K562 (cell line): ENCODE data around the gene PBXIP1. TPM values are rescaled to one million over a fixed set of nuclear protein-coding genes. Genes with fewer than 3 reads are reported as not detected.

Experiments used
- ATAC-seq: fragments of 200-7000 bp; cut with Tn5 transposase; 3 replicates; pipeline ENCODE4 v1.9.1; 2020; ENCODE audit warnings: moderate library complexity
- BruUV-seq: library from RNA; stranded (reverse); fragments of 400-500 nt; replicated peaks from 2 replicates; lab custom pipeline; 2021; lab: Mats Ljungman, UMichigan
- CTCF ChIA-PET: fragments of 300-600 bp; formaldehyde crosslinking; extraction: SDS; loops from one replicate; lab custom pipeline; 2021; ENCODE audit warnings: low intra/inter-chr PET ratio; lab: Yijun Ruan, JAX
- POLR2A ChIA-PET: fragments of 300-600, 350-650 bp; sonication (Branson Sonifier 250); formaldehyde crosslinking; extraction: SDS; loops from one replicate; lab custom pipeline; 2021; ENCODE audit warnings: antibody characterized with exemption, inconsistent platforms; lab: Yijun Ruan, JAX
- DNase-seq, 4 experiments: peaks; one replicate each; pipeline versions ENCODE4 v3.0.0 to v3.0.0-alpha.2; 2011 to 2018; ENCODE audit warnings: low spot score in 3 of 4, mixed read lengths in 3 of 4; ENCODE audit errors: extremely low read depth in 1 of 4
- FAIRE-seq: peaks from 2 replicates; lab custom pipeline; 2011; peaks lifted over from hg19 to GRCh38; lab: Jason Lieb, UNC
- H2AFZ ChIP-seq: 2 replicates; pipeline ENCODE4 v1.6.0; 2011; ENCODE audit warnings: low read depth, low read length, control low read depth, inconsistent platforms
- H3K27ac ChIP-seq: fragments of 200-600 bp; 3 replicates; pipeline ENCODE4 v1.8.0; 2011; ENCODE audit warnings: low read depth, mild to moderate bottlenecking, control low read depth, inconsistent platforms, low read length, moderate library complexity, mixed read lengths; ENCODE audit errors: extremely low read depth
- H3K27me3 ChIP-seq, 2 experiments: fragments of 300-600 bp in 1 of 2; 2 replicates in 1 of 2; 3 replicates in 1 of 2; pipeline versions ENCODE4 v1.6.0 to v1.8.0; 2011; ENCODE audit warnings: inconsistent platforms in 2 of 2, low read length in 2 of 2, mild to moderate bottlenecking in 1 of 2, mixed read lengths in 1 of 2, moderate library complexity in 1 of 2; ENCODE audit not compliant: control insufficient read depth in 2 of 2, insufficient read depth in 2 of 2
- H3K36me3 ChIP-seq: fragments of 300-600 bp; 3 replicates; pipeline ENCODE4 v1.8.0; 2011; ENCODE audit warnings: mild to moderate bottlenecking, low read length, inconsistent platforms; ENCODE audit not compliant: control insufficient read depth, insufficient read depth
- H3K4me1 ChIP-seq, 2 experiments: fragments of 200-600 bp in 1 of 2; replicated peaks in 1 of 2; 2 replicates in 1 of 2; 3 replicates in 1 of 2; pipeline versions ENCODE4 v1.5.1 to v1.8.0; 2011; ENCODE audit warnings: inconsistent platforms in 2 of 2, low read length in 2 of 2, mild to moderate bottlenecking in 1 of 2, mixed read lengths in 1 of 2, moderate library complexity in 1 of 2; ENCODE audit not compliant: control insufficient read depth in 2 of 2, insufficient read depth in 2 of 2
- H3K4me2 ChIP-seq: 2 replicates; pipeline ENCODE4 v1.6.1; 2011; ENCODE audit warnings: low read length, control low read depth, inconsistent platforms, mixed read lengths; ENCODE audit not compliant: insufficient read depth
- H3K4me3 ChIP-seq: fragments of 200-600 bp; sonication (generic), shearing (Covaris generic); 2 replicates; pipeline ENCODE4 v1.5.1; 2016; ENCODE audit warnings: control low read depth, inconsistent platforms
- H3K79me2 ChIP-seq: fragments of 200-600 bp; 3 replicates; pipeline ENCODE4 v1.8.0; 2011; ENCODE audit warnings: low read length, inconsistent platforms; ENCODE audit not compliant: control insufficient read depth, insufficient read depth
- H3K9ac ChIP-seq, 2 experiments: 2 replicates each; pipeline versions ENCODE4 v1.6.0 to v1.6.1; 2011; ENCODE audit warnings: low read depth in 2 of 2, low read length in 2 of 2, control low read depth in 1 of 2, inconsistent platforms in 1 of 2, mild to moderate bottlenecking in 1 of 2, mixed read lengths in 1 of 2; ENCODE audit not compliant: insufficient read depth in 1 of 2
- H3K9me1 ChIP-seq: one replicate; pipeline ENCODE4 v1.6.0; 2011; ENCODE audit warnings: inconsistent platforms, mild to moderate bottlenecking, low read length, moderate library complexity; ENCODE audit not compliant: control insufficient read depth, insufficient read depth
- H3K9me3 ChIP-seq: replicated peaks from 2 replicates; pipeline ENCODE4 v1.5.1; 2011; ENCODE audit warnings: low read depth, low read length, inconsistent platforms; ENCODE audit not compliant: control insufficient read depth, insufficient read depth
- H4K20me1 ChIP-seq: replicated peaks from 2 replicates; pipeline ENCODE4 v1.6.1; 2011; ENCODE audit warnings: low read length, inconsistent platforms, mixed read lengths; ENCODE audit not compliant: control insufficient read depth, insufficient read depth
- CEBPB ChIP-seq: fragments of 450-650 bp; IDR thresholded peaks from 2 replicates; pipeline ENCODE4 v1.6.1; 2016; ENCODE audit warnings: missing genetic modification characterization, missing compliant biosample characterization
- FOS ChIP-seq: IDR thresholded peaks from 3 replicates; pipeline ENCODE4 v1.6.1; 2011; ENCODE audit not compliant: insufficient read length; ENCODE audit errors: extremely low read depth
- MIER1 ChIP-seq: fragments of 450-650 bp; IDR thresholded peaks from 2 replicates; pipeline ENCODE4 v1.6.1; 2016; ENCODE audit warnings: antibody characterized with exemption, mild to moderate bottlenecking, low read depth
- PTTG1 ChIP-seq: fragments of 450-650 bp; IDR thresholded peaks from 2 replicates; pipeline ENCODE4 v1.6.1; 2016; ENCODE audit warnings: low read depth, mild to moderate bottlenecking, missing genetic modification characterization, missing compliant biosample characterization
- ZNF316 ChIP-seq: fragments of 450-650 bp; IDR thresholded peaks from 2 replicates; pipeline ENCODE4 v1.6.1; 2016
- WGBS: fragments of 100-300 bp; shearing (Covaris generic); methylation state at CpG from one replicate; pipeline ENCODE4 v1.1.6; 2016; ENCODE audit warnings: low coverage, mixed read lengths; ENCODE audit not compliant: insufficient coverage; ENCODE audit errors: missing lambda C conversion rate; 5-methylcytosine and 5-hydroxymethylcytosine counted together
- in situ Hi-C: fragments of 300-500 bp; cut with MboI; formaldehyde crosslinking; loops from 4 replicates; pipeline ENCODE4 v1.15.0; 2018; ENCODE audit warnings: inconsistent platforms, mixed read lengths
- intact Hi-C: fragments of 100-400 bp; cut with micrococcal nuclease; formaldehyde crosslinking; loops from 2 replicates; pipeline ENCODE4 v1.14.2; 2022
- polyA plus RNA-seq, 8 experiments: library from polyadenylated mRNA; depleted of rRNA in 4 of 8; stranded (reverse) in 5 of 8; unstranded in 3 of 8; fragments of >200 nt; fragmentation: Nextera tagmentation in 2 of 8; fragmentation: Illumina TruSeq in 1 of 8; extraction: Ambion mirVana in 2 of 8; extraction: Trizol in 1 of 8; gene quantifications; 2 replicates each; pipeline versions ENCODE4 v1.2.1 to v1.2.3, GENCODE V29; 2011 to 2014; ENCODE audit warnings: inconsistent platforms in 1 of 8, missing spikeins in 1 of 8
- total RNA-seq, 7 experiments: library from RNA; depleted of rRNA in 6 of 7; stranded (reverse); fragments of >200 nt in 6 of 7; fragmentation: Illumina TruSeq in 2 of 7; extraction: Trizol in 2 of 7; gene quantifications; 2 replicates each; pipeline versions ENCODE4 v1.2.1 to v1.2.3, GENCODE V29; 2011 to 2021; ENCODE audit warnings: low replicate concordance in 1 of 7
- TF ChIP-seq, protein P1 (sequence below), 3 experiments: IDR thresholded peaks in 2 of 3; conservative IDR thresholded peaks in 1 of 3; 2 replicates each; pipeline ENCODE4 v1.5.1; 2011 to 2012; ENCODE audit warnings: low read length in 3 of 3, mild to moderate bottlenecking in 3 of 3, control low read depth in 2 of 3, improper control_type of control experiment in 1 of 3, inconsistent platforms in 1 of 3, low read depth in 1 of 3, mixed read lengths in 1 of 3, moderate library complexity in 1 of 3; ENCODE audit not compliant: insufficient read depth in 2 of 3
- TF ChIP-seq, protein P2 (sequence below): fragments of 250-450 bp; sonication (Bioruptor Pico); IDR thresholded peaks from 2 replicates; pipeline ENCODE4 v1.4.0; 2020; ENCODE audit warnings: mild to moderate bottlenecking, moderate library complexity

PBXIP1 gene
- total and polyA plus RNA-seq, 9 of the 15 experiments (the other 6 are each of a cell fraction or from before 2014, with no cell fraction given), result 0.13 to 8.3 (median 5.8) TPM

DNA sequence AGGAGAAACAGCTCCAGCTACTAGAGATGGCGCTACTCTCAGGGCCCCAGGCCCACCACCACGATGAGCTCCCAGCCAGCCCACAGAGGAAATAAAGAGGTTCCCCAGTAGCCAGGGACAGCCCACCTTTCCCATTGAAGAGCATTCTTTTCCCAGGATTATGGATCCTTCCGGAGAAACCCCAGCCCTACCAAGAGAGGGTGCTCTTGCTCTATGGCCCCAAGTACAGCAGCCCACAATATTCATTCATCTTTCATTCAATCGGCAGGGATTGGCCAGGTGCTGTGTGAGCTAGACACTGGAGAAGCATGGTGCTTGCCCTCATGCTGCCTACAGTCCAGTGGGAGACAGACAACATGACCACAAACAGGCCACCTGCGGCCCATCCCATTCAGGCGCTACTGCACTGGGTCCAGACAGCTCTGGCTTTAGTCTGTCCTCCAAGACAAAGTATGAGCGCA is 49.2 kb downstream of the PBXIP1 start (continued):
- TF ChIP-seq, protein P1, sequence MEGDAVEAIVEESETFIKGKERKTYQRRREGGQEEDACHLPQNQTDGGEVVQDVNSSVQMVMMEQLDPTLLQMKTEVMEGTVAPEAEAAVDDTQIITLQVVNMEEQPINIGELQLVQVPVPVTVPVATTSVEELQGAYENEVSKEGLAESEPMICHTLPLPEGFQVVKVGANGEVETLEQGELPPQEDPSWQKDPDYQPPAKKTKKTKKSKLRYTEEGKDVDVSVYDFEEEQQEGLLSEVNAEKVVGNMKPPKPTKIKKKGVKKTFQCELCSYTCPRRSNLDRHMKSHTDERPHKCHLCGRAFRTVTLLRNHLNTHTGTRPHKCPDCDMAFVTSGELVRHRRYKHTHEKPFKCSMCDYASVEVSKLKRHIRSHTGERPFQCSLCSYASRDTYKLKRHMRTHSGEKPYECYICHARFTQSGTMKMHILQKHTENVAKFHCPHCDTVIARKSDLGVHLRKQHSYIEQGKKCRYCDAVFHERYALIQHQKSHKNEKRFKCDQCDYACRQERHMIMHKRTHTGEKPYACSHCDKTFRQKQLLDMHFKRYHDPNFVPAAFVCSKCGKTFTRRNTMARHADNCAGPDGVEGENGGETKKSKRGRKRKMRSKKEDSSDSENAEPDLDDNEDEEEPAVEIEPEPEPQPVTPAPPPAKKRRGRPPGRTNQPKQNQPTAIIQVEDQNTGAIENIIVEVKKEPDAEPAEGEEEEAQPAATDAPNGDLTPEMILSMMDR (IDR thresholded peaks at IDR 0.05 in 2 of 3, conservative IDR thresholded peaks at IDR 0.05 in 1 of 3; ENCODE audit: insufficient read depth in 2 of 3, low read depth in 1 of 3, low read length in 3 of 3), result peak; percentile 38 to 47 (median 41); a peak in 4 of 6 replicates
- TF ChIP-seq, protein P2, sequence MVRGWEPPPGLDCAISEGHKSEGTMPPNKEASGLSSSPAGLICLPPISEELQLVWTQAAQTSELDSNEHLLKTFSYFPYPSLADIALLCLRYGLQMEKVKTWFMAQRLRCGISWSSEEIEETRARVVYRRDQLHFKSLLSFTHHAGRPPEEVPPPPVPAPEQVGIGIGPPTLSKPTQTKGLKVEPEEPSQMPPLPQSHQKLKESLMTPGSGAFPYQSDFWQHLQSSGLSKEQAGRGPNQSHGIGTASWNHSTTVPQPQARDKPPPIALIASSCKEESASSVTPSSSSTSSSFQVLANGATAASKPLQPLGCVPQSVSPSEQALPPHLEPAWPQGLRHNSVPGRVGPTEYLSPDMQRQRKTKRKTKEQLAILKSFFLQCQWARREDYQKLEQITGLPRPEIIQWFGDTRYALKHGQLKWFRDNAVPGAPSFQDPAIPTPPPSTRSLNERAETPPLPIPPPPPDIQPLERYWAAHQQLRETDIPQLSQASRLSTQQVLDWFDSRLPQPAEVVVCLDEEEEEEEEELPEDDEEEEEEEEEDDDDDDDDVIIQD (CRISPR knock-in tag), result no peak
- TF ChIP-seq ZNF316, result peak; percentile 57; the same call in 1 of the 2 replicates

DNA sequence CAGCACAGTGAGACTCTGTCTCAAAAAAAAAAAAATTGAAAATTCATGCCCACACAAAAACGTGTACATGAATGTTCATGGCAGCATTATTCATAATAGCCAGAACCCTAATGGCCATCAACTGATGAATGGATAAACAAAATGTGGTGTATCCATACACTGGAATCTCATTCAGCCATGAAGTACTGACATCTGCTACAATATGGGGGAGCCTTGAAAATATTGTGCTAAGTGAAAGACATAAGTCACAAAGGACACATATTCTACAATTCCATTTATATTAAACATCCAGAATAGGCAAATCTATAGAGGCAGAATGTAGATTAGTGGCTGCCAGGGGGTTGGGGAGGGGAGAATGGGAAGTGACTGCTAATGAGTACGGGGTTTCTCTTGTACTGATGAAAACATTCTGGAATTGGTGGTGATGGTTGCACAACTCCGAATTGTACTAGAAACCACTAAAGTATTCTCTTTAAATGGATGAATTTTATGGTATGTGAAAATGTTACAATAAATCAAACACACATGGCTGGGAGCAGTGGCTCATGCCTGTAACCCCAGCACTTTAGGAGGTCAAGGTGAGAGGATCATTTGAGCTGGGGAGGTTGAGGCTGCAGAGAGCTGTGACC is 52.8 kb downstream of the PBXIP1 start:
- Histone ChIP-seq H3K4me3 (no peak overlapping the region), H3K4me1 (no peaks in the 10 kb centered on the region), H3K9me1 (no peaks in the 10 kb centered on the region), H3K9ac (no peak overlapping the region; a peak in 1 of 4 replicates), H3K36me3 (no peaks in the 10 kb centered on the region), H3K79me2 (no peaks in the 10 kb centered on the region), H3K4me2 (no peak overlapping the region), H3K27ac (no peak overlapping the region), H3K27me3 (no peaks in the 10 kb centered on the region), H2AFZ (peak overlapping the region; percentile 35; the same call in 1 of the 2 replicates), H3K9me3 (no peaks in the 10 kb centered on the region; the same call in 1 of the 2 replicates), H4K20me1 (no peaks in the 10 kb centered on the region)
- BruUV-seq, result no TSS peak
- no peak for TF ChIP-seq FOS
- peak; percentile 79 for TF ChIP-seq MIER1
- no peak for TF ChIP-seq PTTG1
- TF ChIP-seq CEBPB (tag), result peak; percentile 54; the same call in 1 of the 2 replicates
- 25% methylated on average over 3 of the region's 3 CpGs for WGBS
- FAIRE-seq (no peak), DNase-seq (no peak), ATAC-seq (no peak)
- in situ Hi-C loops (no loop called here), intact Hi-C loops (no loop called here)
- ChIA-PET POLR2A (no interaction called here), CTCF (no interaction called here)
